ENCODE results near the gene NAA50. TPM values are rescaled to one million over a fixed set of nuclear protein-coding genes. Genes with fewer than 3 reads are reported as not detected.

The NAA50 gene
- total RNA-seq, 1 donor from 2014 or later = 83.1 TPM

GRCh38 chr3:113684271-113684819, 61.7 kb downstream of the NAA50 start:
- H3K27me3 Mint-ChIP-seq (ENCODE audit: unreplicated experiment) = no peaks in the 10 kb centered on the region
- H3K36me3 Mint-ChIP-seq (ENCODE audit: unreplicated experiment) = peaks cover 24% of the 10 kb centered on the region
- H3K4me3 Mint-ChIP-seq (ENCODE audit: unreplicated experiment) = no peak overlapping the region
- no peak for DNase-seq (ENCODE audit: extremely low spot score, unreplicated experiment)
- peaks cover 14% of the 10 kb centered on the region for H3K4me1 Mint-ChIP-seq (ENCODE audit: unreplicated experiment)
- no peak for TF ChIP-seq CTCF (IDR thresholded peaks at IDR 0.05)
- H3K9me3 Mint-ChIP-seq (ENCODE audit: unreplicated experiment) = peaks cover 6% of the 10 kb centered on the region
- H3K27ac Mint-ChIP-seq (ENCODE audit: unreplicated experiment) = no peak overlapping the region

- H3K27me3 Mint-ChIP-seq (ENCODE audit: unreplicated experiment) = no peaks in the 10 kb centered on the region
- H3K4me1 Mint-ChIP-seq (ENCODE audit: unreplicated experiment) = no peaks in the 10 kb centered on the region
- no peak for DNase-seq (ENCODE audit: extremely low spot score, unreplicated experiment)
- H3K9me3 Mint-ChIP-seq (ENCODE audit: unreplicated experiment) = no peaks in the 10 kb centered on the region
- peaks cover 19% of the 10 kb centered on the region for H3K36me3 Mint-ChIP-seq (ENCODE audit: unreplicated experiment)
- TF ChIP-seq CTCF (IDR thresholded peaks at IDR 0.05) = no peak
- no peak overlapping the region for H3K4me3 Mint-ChIP-seq (ENCODE audit: unreplicated experiment)
- no peak overlapping the region for H3K27ac Mint-ChIP-seq (ENCODE audit: unreplicated experiment)
These were observed 67.3 kb downstream of the NAA50 start for GRCh38 chr3:113678773-113679172.

GRCh38 chr3:113677737-113678136, 68.3 kb downstream of the NAA50 start:
- no peaks in the 10 kb centered on the region for H3K27me3 Mint-ChIP-seq (ENCODE audit: unreplicated experiment)
- no peaks in the 10 kb centered on the region for H3K9me3 Mint-ChIP-seq (ENCODE audit: unreplicated experiment)
- no peaks in the 10 kb centered on the region for H3K4me1 Mint-ChIP-seq (ENCODE audit: unreplicated experiment)
- no peak for DNase-seq (ENCODE audit: extremely low spot score, unreplicated experiment)
- H3K27ac Mint-ChIP-seq (ENCODE audit: unreplicated experiment) = no peak overlapping the region
- H3K4me3 Mint-ChIP-seq (ENCODE audit: unreplicated experiment) = no peak overlapping the region
- no peak for TF ChIP-seq CTCF (IDR thresholded peaks at IDR 0.05)
- peaks cover 23% of the 10 kb centered on the region for H3K36me3 Mint-ChIP-seq (ENCODE audit: unreplicated experiment)

GRCh38 chr3:113676261-113676660, 69.8 kb downstream of the NAA50 start:
- Mint-ChIP-seq H3K4me3 (ENCODE audit: unreplicated experiment) (no peak overlapping the region), H3K4me1 (ENCODE audit: unreplicated experiment) (no peaks in the 10 kb centered on the region), H3K27me3 (ENCODE audit: unreplicated experiment) (no peaks in the 10 kb centered on the region), H3K27ac (ENCODE audit: unreplicated experiment) (no peak overlapping the region), H3K9me3 (ENCODE audit: unreplicated experiment) (no peaks in the 10 kb centered on the region), H3K36me3 (ENCODE audit: unreplicated experiment) (peaks cover 33% of the 10 kb centered on the region)
- DNase-seq (ENCODE audit: extremely low spot score, unreplicated experiment) = peak; percentile 10
- TF ChIP-seq CTCF (IDR thresholded peaks at IDR 0.05) = no peak

GRCh38 chr3:113673593-113673992, 72.5 kb downstream of the NAA50 start:
- TF ChIP-seq CTCF (IDR thresholded peaks at IDR 0.05) = no peak
- no peak overlapping the region for H3K4me3 Mint-ChIP-seq (ENCODE audit: unreplicated experiment)
- no peaks in the 10 kb centered on the region for H3K27me3 Mint-ChIP-seq (ENCODE audit: unreplicated experiment)
- H3K4me1 Mint-ChIP-seq (ENCODE audit: unreplicated experiment) = peaks cover 12% of the 10 kb centered on the region
- DNase-seq (ENCODE audit: extremely low spot score, unreplicated experiment) = no peak
- H3K27ac Mint-ChIP-seq (ENCODE audit: unreplicated experiment) = no peak overlapping the region
- H3K36me3 Mint-ChIP-seq (ENCODE audit: unreplicated experiment) = peaks cover 41% of the 10 kb centered on the region
- H3K9me3 Mint-ChIP-seq (ENCODE audit: unreplicated experiment) = no peaks in the 10 kb centered on the region
